BLaER1 (cell line): ENCODE measurements around the gene LYG1.
"Not testable (repeated sequence)": the region's sequence is repeated elsewhere in the genome, so short reads cannot be mapped to it uniquely, and the experiment has no call there.

Experiments used
- H3K27ac ChIP-seq: shearing (Covaris generic); formaldehyde crosslinking; 2 replicates; pipeline ENCODE4 v1.8.1; 2022
- H3K27me3 ChIP-seq: shearing (Covaris generic); formaldehyde crosslinking; 2 replicates; pipeline ENCODE4 v1.8.1; 2022
- H3K36me3 ChIP-seq: shearing (Covaris generic); formaldehyde crosslinking; 2 replicates; pipeline ENCODE4 v1.8.1; 2022
- H3K4me1 ChIP-seq: shearing (Covaris generic); formaldehyde crosslinking; 2 replicates; pipeline ENCODE4 v1.8.1; 2022
- H3K4me2 ChIP-seq: shearing (Covaris generic); formaldehyde crosslinking; 2 replicates; pipeline ENCODE4 v1.8.1; 2022
- H3K4me3 ChIP-seq: shearing (Covaris generic); formaldehyde crosslinking; 2 replicates; pipeline ENCODE4 v1.8.1; 2022
- H3K9ac ChIP-seq: shearing (Covaris generic); formaldehyde crosslinking; 2 replicates; pipeline ENCODE4 v1.8.1; 2022
- H3K9me3 ChIP-seq: shearing (Covaris generic); formaldehyde crosslinking; 2 replicates; pipeline ENCODE4 v1.8.1; 2022
- H4K20me1 ChIP-seq: shearing (Covaris generic); formaldehyde crosslinking; 2 replicates; pipeline ENCODE4 v1.8.1; 2022
- Cebpa-rat ChIP-seq: shearing (Covaris generic); IDR thresholded peaks from 2 replicates; pipeline ENCODE4 v1.8.1; 2022

LYG1 gene

GRCh38 chr2:99335911-99336803, 35.2 kb upstream of the LYG1 start, which contains the start of gene TXNDC9:
Gene TXNDC9, minus strand, starts transcription at chr2:99336333. Its CDS starts 3,123 bp downstream, at chr2:99333210.
- peak; percentile 96 for TF ChIP-seq Cebpa-rat
- Histone ChIP-seq H3K9me3 (no peaks in the 10 kb centered on the region), H3K27me3 (no peaks in the 10 kb centered on the region), H3K4me3 (peak within 1 kb of the TSS; percentile 93), H3K4me2 (peak within 1 kb of the TSS; percentile 88), H4K20me1 (peaks cover 85% of the 10 kb centered on the region), H3K27ac (peak within 1 kb of the TSS; percentile 92), H3K4me1 (peaks cover 39% of the 10 kb centered on the region), H3K36me3 (peaks cover 23% of the 10 kb centered on the region), H3K9ac (peak within 1 kb of the TSS; percentile 93)

- no peak for TF ChIP-seq Cebpa-rat
- no peak overlapping the region for H3K27ac ChIP-seq
Observed at GRCh38 chr2:99325384-99325783, 24.4 kb upstream of the LYG1 start.

GRCh38 chr2:99317873-99318200, 16.8 kb upstream of the LYG1 start:
- not testable (repeated sequence) for H3K9me3 ChIP-seq, H3K4me3 ChIP-seq
- H3K36me3 ChIP-seq: peaks cover 60% of the 10 kb centered on the region

More at GRCh38 chr2:99325384-99325783, 24.4 kb upstream of the LYG1 start:
- no peak overlapping the region for H3K4me2 ChIP-seq
- no peaks in the 10 kb centered on the region for H3K9me3 ChIP-seq
- no peaks in the 10 kb centered on the region for H3K4me1 ChIP-seq
- peaks cover 30% of the 10 kb centered on the region for H4K20me1 ChIP-seq
- no peak overlapping the region for H3K4me3 ChIP-seq
- H3K27me3 ChIP-seq: no peaks in the 10 kb centered on the region
- peaks cover 94% of the 10 kb centered on the region for H3K36me3 ChIP-seq
- no peak overlapping the region for H3K9ac ChIP-seq

GRCh38 chr2:99317161-99317872, 16.3 kb upstream of the LYG1 start:
- H3K9ac ChIP-seq: no peak overlapping the region
- H3K36me3 ChIP-seq: peaks cover 55% of the 10 kb centered on the region

More at GRCh38 chr2:99317873-99318200, 16.8 kb upstream of the LYG1 start:
- H3K9ac ChIP-seq, H3K27me3 ChIP-seq, H3K27ac ChIP-seq, H3K4me1 ChIP-seq, H3K4me2 ChIP-seq, H4K20me1 ChIP-seq: not testable (repeated sequence)

GRCh38 chr2:99299580-99299979, 1.4 kb downstream of the LYG1 start:
- TF ChIP-seq Cebpa-rat: no peak
- no peak overlapping the region for H3K4me2 ChIP-seq
- no peak overlapping the region for H3K4me3 ChIP-seq
- no peaks in the 10 kb centered on the region for H3K4me1 ChIP-seq
- no peaks in the 10 kb centered on the region for H3K27me3 ChIP-seq
- peaks cover 40% of the 10 kb centered on the region for H3K36me3 ChIP-seq
- no peak overlapping the region for H3K27ac ChIP-seq
- H4K20me1 ChIP-seq: no peaks in the 10 kb centered on the region
- H3K9ac ChIP-seq: no peak overlapping the region
- no peaks in the 10 kb centered on the region; the same call in 1 of the 2 replicates for H3K9me3 ChIP-seq

More at GRCh38 chr2:99317161-99317872, 16.3 kb upstream of the LYG1 start:
- no peak overlapping the region for H3K27ac ChIP-seq
- no peaks in the 10 kb centered on the region for H4K20me1 ChIP-seq
- no peaks in the 10 kb centered on the region; the same call in 1 of the 2 replicates for H3K9me3 ChIP-seq
- H3K4me2 ChIP-seq: no peak overlapping the region
- no peaks in the 10 kb centered on the region for H3K4me1 ChIP-seq
- H3K27me3 ChIP-seq: no peaks in the 10 kb centered on the region
- TF ChIP-seq Cebpa-rat: no peak
- H3K4me3 ChIP-seq: no peak overlapping the region

GRCh38 chr2:99297994-99298393, 3.0 kb downstream of the LYG1 start:
- no peaks in the 10 kb centered on the region for H4K20me1 ChIP-seq
- no peak overlapping the region for H3K4me3 ChIP-seq
- no peak overlapping the region for H3K27ac ChIP-seq
- H3K36me3 ChIP-seq: peaks cover 28% of the 10 kb centered on the region
- no peak for TF ChIP-seq Cebpa-rat
- H3K9me3 ChIP-seq: no peaks in the 10 kb centered on the region; the same call in 1 of the 2 replicates
- H3K9ac ChIP-seq: no peak overlapping the region
- no peak overlapping the region for H3K4me2 ChIP-seq
- no peaks in the 10 kb centered on the region for H3K4me1 ChIP-seq
- no peaks in the 10 kb centered on the region for H3K27me3 ChIP-seq

- Histone ChIP-seq H3K4me1 (no peaks in the 10 kb centered on the region), H3K36me3 (peaks cover 70% of the 10 kb centered on the region)
Observed at GRCh38 chr2:99285526-99285925, 15.5 kb downstream of the LYG1 start.

GRCh38 chr2:99279969-99280695, 20.9 kb downstream of the LYG1 start:
- Histone ChIP-seq H3K4me2 (no peak overlapping the region), H3K27ac (no peak overlapping the region), H3K36me3 (peaks cover 73% of the 10 kb centered on the region), H3K4me1 (no peaks in the 10 kb centered on the region), H3K4me3 (no peak overlapping the region), H3K27me3 (no peaks in the 10 kb centered on the region), H3K9me3 (peaks cover 40% of the 10 kb centered on the region), H3K9ac (no peak overlapping the region), H4K20me1 (no peaks in the 10 kb centered on the region)
- no peak for TF ChIP-seq Cebpa-rat

More at GRCh38 chr2:99285526-99285925, 15.5 kb downstream of the LYG1 start:
- no peaks in the 10 kb centered on the region for H3K27me3 ChIP-seq
- H3K9me3 ChIP-seq: peaks cover 16% of the 10 kb centered on the region
- no peak overlapping the region for H3K4me2 ChIP-seq
- no peak overlapping the region for H3K4me3 ChIP-seq
- H3K27ac ChIP-seq: no peak overlapping the region
- no peaks in the 10 kb centered on the region for H4K20me1 ChIP-seq
- H3K9ac ChIP-seq: no peak overlapping the region
- TF ChIP-seq Cebpa-rat: no peak

GRCh38 chr2:99278793-99279291, 22.2 kb downstream of the LYG1 start:
- Histone ChIP-seq H3K4me2 (no peak overlapping the region), H4K20me1 (no peaks in the 10 kb centered on the region), H3K4me3 (no peak overlapping the region), H3K4me1 (no peaks in the 10 kb centered on the region), H3K27ac (no peak overlapping the region), H3K36me3 (peaks cover 60% of the 10 kb centered on the region), H3K27me3 (no peaks in the 10 kb centered on the region), H3K9me3 (peaks cover 34% of the 10 kb centered on the region), H3K9ac (no peak overlapping the region)
- no peak for TF ChIP-seq Cebpa-rat

GRCh38 chr2:99278195-99278765, 22.7 kb downstream of the LYG1 start:
- not testable (repeated sequence) for H3K4me1 ChIP-seq, H3K27ac ChIP-seq, H3K4me2 ChIP-seq, H4K20me1 ChIP-seq, H3K9ac ChIP-seq, H3K27me3 ChIP-seq, H3K4me3 ChIP-seq
- H3K9me3 ChIP-seq: peaks cover 28% of the 10 kb centered on the region
- H3K36me3 ChIP-seq: peaks cover 55% of the 10 kb centered on the region
